H1 (cell line): ENCODE data around the gene MKNK2. TPM values are rescaled to one million over a fixed set of nuclear protein-coding genes. Genes with fewer than 3 reads are reported as not detected.

Source experiments
- CTCF ChIA-PET: fragments of 300-600 bp; sonication (Branson Sonifier 250); formaldehyde crosslinking; loops from one replicate; lab custom pipeline; 2021; ENCODE audit not compliant: partially characterized antibody; lab: Charles Lee
- POLR2A ChIA-PET: fragments of 300-600 bp; sonication (Branson Sonifier 250); formaldehyde crosslinking; loops from one replicate; lab custom pipeline; 2021; ENCODE audit warnings: inconsistent platforms; ENCODE audit not compliant: partially characterized antibody; lab: Charles Lee
- DNase-seq, 2 experiments: peaks; one replicate each; pipeline versions ENCODE4 v3.0.0 to v3.0.0-alpha.2; 2010 to 2022; ENCODE audit warnings: low spot score in 2 of 2, low read depth in 1 of 2, mixed read lengths in 1 of 2
- FAIRE-seq: peaks from 2 replicates; lab custom pipeline; 2011; peaks lifted over from hg19 to GRCh38; lab: Jason Lieb, UNC
- H2AFZ ChIP-seq: 2 replicates; pipeline ENCODE4 v1.8.1; 2012; ENCODE audit warnings: low read length, inconsistent platforms
- H2AK5ac ChIP-seq: 2 replicates; pipeline ENCODE4 v1.6.1; 2013; ENCODE audit warnings: low read depth, low read length
- H2BK120ac ChIP-seq: replicated peaks from 2 replicates; pipeline ENCODE3; 2013; ENCODE audit warnings: low read depth, low read length, inconsistent platforms
- H2BK12ac ChIP-seq: 2 replicates; pipeline ENCODE4 v1.6.1; 2013; ENCODE audit warnings: low read depth, low read length
- H2BK15ac ChIP-seq: 2 replicates; pipeline ENCODE4 v1.6.1; 2013; ENCODE audit warnings: low read length
- H2BK20ac ChIP-seq: 2 replicates; pipeline ENCODE4 v1.6.1; 2013; ENCODE audit warnings: low read length
- H2BK5ac ChIP-seq: 2 replicates; pipeline ENCODE4 v1.6.1; 2013; ENCODE audit warnings: low read depth, low read length
- H3K14ac ChIP-seq: 2 replicates; pipeline ENCODE4 v1.6.1; 2013; ENCODE audit warnings: inconsistent platforms; ENCODE audit not compliant: insufficient read length
- H3K18ac ChIP-seq: 2 replicates; pipeline ENCODE4 v1.6.1; 2013; ENCODE audit warnings: low read length; ENCODE audit errors: extremely low read depth
- H3K23ac ChIP-seq: 2 replicates; pipeline ENCODE4 v1.6.1; 2013; ENCODE audit warnings: inconsistent platforms; ENCODE audit not compliant: insufficient read length
- H3K23me2 ChIP-seq: 2 replicates; pipeline ENCODE4 v1.6.1; 2013; ENCODE audit warnings: low read depth, low read length
- H3K27ac ChIP-seq: 2 replicates; pipeline ENCODE4 v1.6.1; 2011; ENCODE audit warnings: low read depth, low read length, inconsistent platforms
- H3K27me3 ChIP-seq, 4 experiments: replicated peaks in 1 of 4; 1 replicate in 1 of 4; 2 replicates in 3 of 4; pipeline versions ENCODE4 v1.6.1 to v1.8.1; 2011 to 2013; ENCODE audit warnings: low read length in 3 of 4, mild to moderate bottlenecking in 3 of 4, inconsistent platforms in 2 of 4, mixed read lengths in 2 of 4, moderate library complexity in 1 of 4; ENCODE audit not compliant: control insufficient read depth in 3 of 4, insufficient read depth in 3 of 4; ENCODE audit errors: extremely low read depth in 1 of 4
- H3K36me3 ChIP-seq, 4 experiments: 2 replicates each; pipeline versions ENCODE4 v1.6.1 to v1.8.1; 2011 to 2013; ENCODE audit warnings: mild to moderate bottlenecking in 4 of 4, low read length in 3 of 4, moderate library complexity in 2 of 4, control low read depth in 1 of 4, inconsistent platforms in 1 of 4; ENCODE audit not compliant: insufficient read depth in 4 of 4, control insufficient read depth in 2 of 4
- H3K4ac ChIP-seq: replicated peaks from 2 replicates; pipeline ENCODE3; 2013; ENCODE audit warnings: low read length, low read depth, mixed read lengths, inconsistent platforms; ENCODE audit not compliant: insufficient read length
- H3K4me1 ChIP-seq, 4 experiments: replicated peaks in 1 of 4; 1 replicate in 1 of 4; 2 replicates in 3 of 4; pipeline versions ENCODE4 v1.6.1 to v1.8.1; 2011 to 2013; ENCODE audit warnings: low read length in 3 of 4, inconsistent platforms in 2 of 4, mixed read lengths in 1 of 4; ENCODE audit not compliant: insufficient read depth in 4 of 4, control insufficient read depth in 3 of 4
- H3K4me2 ChIP-seq, 2 experiments: 2 replicates each; pipeline versions ENCODE4 v1.6.1 to v1.8.1; 2011 to 2013; ENCODE audit warnings: low read depth in 2 of 2, low read length in 2 of 2, control low read depth in 1 of 2, inconsistent platforms in 1 of 2, mild to moderate bottlenecking in 1 of 2; ENCODE audit not compliant: insufficient read depth in 1 of 2
- H3K4me3 ChIP-seq, 4 experiments: fragments of 200-600, 300-600 bp in 1 of 4; sonication (generic), shearing (Covaris generic), sonication (Bioruptor Twin) in 1 of 4; 2 replicates each; pipeline versions ENCODE4 v1.5.1 to v1.8.1; 2011 to 2016; ENCODE audit warnings: low read length in 4 of 4, low read depth in 3 of 4, control low read depth in 2 of 4, inconsistent platforms in 2 of 4, mild to moderate bottlenecking in 2 of 4, mixed read lengths in 1 of 4, moderate library complexity in 1 of 4; ENCODE audit not compliant: insufficient read depth in 2 of 4; ENCODE audit errors: extremely low read depth in 1 of 4
- H3K56ac ChIP-seq: replicated peaks from 2 replicates; pipeline ENCODE3; 2013; ENCODE audit warnings: low read depth, mild to moderate bottlenecking, mixed read lengths, low read length, inconsistent platforms; ENCODE audit not compliant: insufficient read length
- H3K79me1 ChIP-seq: 2 replicates; pipeline ENCODE4 v1.6.1; 2013; ENCODE audit warnings: low read depth, low read length, control low read depth
- H3K79me2 ChIP-seq, 2 experiments: 2 replicates each; pipeline versions ENCODE4 v1.6.1 to v1.8.1; 2012 to 2013; ENCODE audit warnings: low read length in 2 of 2, mild to moderate bottlenecking in 2 of 2, inconsistent platforms in 1 of 2; ENCODE audit not compliant: insufficient read depth in 2 of 2, control insufficient read depth in 1 of 2
- H3K9ac ChIP-seq, 4 experiments: replicated peaks in 1 of 4; 1 replicate in 1 of 4; 2 replicates in 3 of 4; pipeline versions ENCODE4 v1.6.1 to v1.8.1; 2011 to 2013; ENCODE audit warnings: low read depth in 3 of 4, low read length in 3 of 4, control low read depth in 2 of 4, mild to moderate bottlenecking in 2 of 4, moderate library complexity in 2 of 4, inconsistent platforms in 1 of 4; ENCODE audit errors: extremely low read depth in 1 of 4
- H3K9me3 ChIP-seq, 2 experiments: 2 replicates each; pipeline versions ENCODE4 v1.6.1 to v1.8.1; 2012 to 2013; ENCODE audit warnings: mild to moderate bottlenecking in 2 of 2, moderate library complexity in 2 of 2, control low read depth in 1 of 2, inconsistent platforms in 1 of 2, low read depth in 1 of 2, low read length in 1 of 2, mixed read lengths in 1 of 2; ENCODE audit not compliant: insufficient read depth in 2 of 2
- H4K20me1 ChIP-seq, 2 experiments: replicated peaks in 1 of 2; 2 replicates each; pipeline versions ENCODE3 to v1.8.1; 2011 to 2013; ENCODE audit warnings: inconsistent platforms in 2 of 2, low read length in 2 of 2, mild to moderate bottlenecking in 1 of 2; ENCODE audit not compliant: insufficient read depth in 2 of 2, control insufficient read depth in 1 of 2
- H4K5ac ChIP-seq: 2 replicates; pipeline ENCODE4 v1.6.1; 2013; ENCODE audit warnings: low read length, low read depth, mixed read lengths, inconsistent platforms; ENCODE audit not compliant: insufficient read length
- H4K8ac ChIP-seq: 2 replicates; pipeline ENCODE4 v1.8.0; 2013; ENCODE audit warnings: mild to moderate bottlenecking, moderate library complexity, low read length, inconsistent platforms; ENCODE audit not compliant: insufficient read depth; ENCODE audit errors: extremely low read depth
- H4K91ac ChIP-seq: replicated peaks from 2 replicates; pipeline ENCODE3; 2013; ENCODE audit warnings: low read length, mixed read lengths, inconsistent platforms; ENCODE audit not compliant: insufficient read length
- EZH2 ChIP-seq: fragments of 200-600 bp; sonication (generic); IDR thresholded peaks from 2 replicates; pipeline ENCODE4 v1.7.1; 2012; ENCODE audit warnings: low read depth, mild to moderate bottlenecking, moderate library complexity, low read length, inconsistent platforms; ENCODE audit not compliant: severe bottlenecking
- FOSL1 ChIP-seq: IDR thresholded peaks from 2 replicates; pipeline ENCODE4 v1.6.1; 2011; ENCODE audit warnings: mild to moderate bottlenecking, low read depth, low read length, moderate library complexity; ENCODE audit not compliant: insufficient read depth
- GTF2F1 ChIP-seq: IDR thresholded peaks from 2 replicates; pipeline ENCODE4 v1.6.1; 2012; ENCODE audit warnings: low read depth, low read length, improper control_type of control experiment, borderline replicate concordance
- SAP30 ChIP-seq: fragments of 300-600 bp; sonication (generic); IDR thresholded peaks from 2 replicates; pipeline ENCODE4 v1.7.1; 2012; ENCODE audit warnings: low read length, moderate library complexity, mild to moderate bottlenecking, inconsistent platforms; ENCODE audit not compliant: insufficient read depth, insufficient replicate concordance
- SP2 ChIP-seq: IDR thresholded peaks from 2 replicates; pipeline ENCODE4 v1.6.1; 2012; ENCODE audit warnings: mild to moderate bottlenecking, low read length, inconsistent platforms
- SRF ChIP-seq: IDR thresholded peaks from 2 replicates; pipeline ENCODE4 v1.6.1; 2011; ENCODE audit warnings: mild to moderate bottlenecking, low read depth, low read length, moderate library complexity
- TBP ChIP-seq: IDR thresholded peaks from 2 replicates; pipeline ENCODE4 v1.6.1; 2011; ENCODE audit warnings: low read depth, low read length, improper control_type of control experiment
- TCF12 ChIP-seq: IDR thresholded peaks from 2 replicates; pipeline ENCODE4 v1.6.1; 2011; ENCODE audit warnings: low read depth, mild to moderate bottlenecking, low read length
- TEAD4 ChIP-seq: IDR thresholded peaks from 2 replicates; pipeline ENCODE4 v1.6.1; 2012; ENCODE audit warnings: low read depth, low read length, inconsistent platforms, mixed read lengths
- WGBS, 2 experiments: shearing (Covaris generic) in 1 of 2; methylation state at CpG; one replicate each; pipeline versions ENCODE4 v1.1.6 to v1.1.7; 2013 to 2015; ENCODE audit warnings: low lambda C conversion rate in 2 of 2, mixed read lengths in 2 of 2, inconsistent platforms in 1 of 2, low coverage in 1 of 2, missing lambda C conversion rate in 1 of 2; ENCODE audit not compliant: insufficient replicate concordance in 2 of 2, insufficient coverage in 1 of 2, insufficient read length in 1 of 2; ENCODE audit errors: extremely low coverage in 1 of 2, missing lambda C conversion rate in 1 of 2; 5-methylcytosine and 5-hydroxymethylcytosine counted together
- polyA plus RNA-seq, 7 experiments: library from polyadenylated mRNA; depleted of rRNA in 3 of 7; stranded (reverse) in 5 of 7; unstranded in 2 of 7; fragments of >200 nt in 5 of 7; fragments of 200-250 nt in 2 of 7; gene quantifications; 1 replicate in 5 of 7; 2 replicates in 1 of 7; 4 replicates in 1 of 7; pipeline versions ENCODE4 v1.2.1 to v1.2.3, GENCODE V29; 2011 to 2013; ENCODE audit warnings: missing spikeins in 2 of 7, mixed read lengths in 2 of 7
- total RNA-seq: library from RNA; stranded (reverse); fragmentation: NEBNext Ultra II Directional; extraction: Animal tissue kit (Norgen Biotek cat#: 25700); gene quantifications from 2 replicates; pipeline ENCODE4 v1.2.1, GENCODE V29; 2021
- TF ChIP-seq, protein P1 (sequence below): IDR thresholded peaks from 2 replicates; pipeline ENCODE4 v1.6.1; 2012; ENCODE audit warnings: low read length, inconsistent platforms
- TF ChIP-seq, protein P2 (sequence below): IDR thresholded peaks from 2 replicates; pipeline ENCODE4 v1.6.1; 2011; ENCODE audit warnings: low read depth, mild to moderate bottlenecking, low read length; ENCODE audit not compliant: insufficient read depth

MKNK2 gene
- total and polyA plus RNA-seq, 2 of the 8 experiments (the other 6 are each of a cell fraction or from before 2014, with no cell fraction given), result 163 to 166 TPM

DNA sequence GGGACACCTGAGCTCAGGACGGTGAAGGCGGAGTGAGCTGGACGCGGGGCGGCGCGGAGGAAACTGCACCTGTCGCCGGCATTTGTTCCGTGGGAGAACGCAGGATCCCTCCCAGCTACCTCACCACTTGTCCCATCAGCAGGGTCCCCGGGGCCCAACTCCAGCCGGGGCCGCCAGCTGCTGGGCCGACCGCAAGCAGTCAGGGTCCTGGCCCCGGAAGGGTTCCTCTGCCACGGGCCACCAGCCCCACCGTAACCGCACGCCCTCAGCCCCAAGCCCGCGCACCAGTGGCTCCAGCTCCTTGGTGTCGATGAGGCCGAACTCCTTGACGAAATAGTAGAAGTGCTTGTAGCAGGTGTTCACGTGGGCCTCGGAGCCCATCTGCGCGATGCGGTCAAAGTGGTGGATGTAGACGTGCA is 25.5 kb upstream of the MKNK2 start:
- WGBS, 2 experiments, result 96% methylated on average over 32 of the region's 32 CpGs; no CpG with 5 or more reads in 1 of the 2 experiments
- H3K4me3 ChIP-seq, result no peak overlapping the region
- H2BK15ac ChIP-seq, result no peak overlapping the region

More for the DNA sequence above, 25.5 kb upstream of the MKNK2 start:
- H2BK20ac ChIP-seq, result no peak overlapping the region
- no peaks in the 10 kb centered on the region for H4K20me1 ChIP-seq
- H3K27ac ChIP-seq, result no peak overlapping the region
- CTCF ChIA-PET, result interaction anchor here (0.6 to 1.4 kb wide), 5 partner anchors 9 to 178 kb away, joined by 3 to 4 read pairs (median 3); partner anchors contain the start of gene MOB3A
- no peak overlapping the region for H2BK120ac ChIP-seq
- no peak overlapping the region for H2AFZ ChIP-seq
- no peak overlapping the region for H3K14ac ChIP-seq
- H3K4me1 ChIP-seq, result no peaks in the 10 kb centered on the region
- no peak overlapping the region for H3K18ac ChIP-seq
- H4K8ac ChIP-seq, result no peak overlapping the region
- no peaks in the 10 kb centered on the region for H3K79me1 ChIP-seq
- TF ChIP-seq TEAD4, result no peak
- no peak for TF ChIP-seq SAP30
- no peak for TF ChIP-seq SRF
- TF ChIP-seq EZH2, result no peak
- TF ChIP-seq TBP, result no peak
- no peak for TF ChIP-seq SP2
- no peak for TF ChIP-seq GTF2F1
- TF ChIP-seq TCF12, result no peak
- TF ChIP-seq FOSL1, result no peak
- TF ChIP-seq, protein P1, sequence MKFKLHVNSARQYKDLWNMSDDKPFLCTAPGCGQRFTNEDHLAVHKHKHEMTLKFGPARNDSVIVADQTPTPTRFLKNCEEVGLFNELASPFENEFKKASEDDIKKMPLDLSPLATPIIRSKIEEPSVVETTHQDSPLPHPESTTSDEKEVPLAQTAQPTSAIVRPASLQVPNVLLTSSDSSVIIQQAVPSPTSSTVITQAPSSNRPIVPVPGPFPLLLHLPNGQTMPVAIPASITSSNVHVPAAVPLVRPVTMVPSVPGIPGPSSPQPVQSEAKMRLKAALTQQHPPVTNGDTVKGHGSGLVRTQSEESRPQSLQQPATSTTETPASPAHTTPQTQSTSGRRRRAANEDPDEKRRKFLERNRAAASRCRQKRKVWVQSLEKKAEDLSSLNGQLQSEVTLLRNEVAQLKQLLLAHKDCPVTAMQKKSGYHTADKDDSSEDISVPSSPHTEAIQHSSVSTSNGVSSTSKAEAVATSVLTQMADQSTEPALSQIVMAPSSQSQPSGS, result no peak
- TF ChIP-seq, protein P2, sequence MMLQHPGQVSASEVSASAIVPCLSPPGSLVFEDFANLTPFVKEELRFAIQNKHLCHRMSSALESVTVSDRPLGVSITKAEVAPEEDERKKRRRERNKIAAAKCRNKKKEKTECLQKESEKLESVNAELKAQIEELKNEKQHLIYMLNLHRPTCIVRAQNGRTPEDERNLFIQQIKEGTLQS, result no peak
- no peak overlapping the region for H3K23ac ChIP-seq
- POLR2A ChIA-PET, result interaction anchor here (0.9 to 1.6 kb wide), 2 partner anchors 25 to 44 kb away, joined by 3 to 4 read pairs; no protein-coding TSS in a partner anchor
- no peaks in the 10 kb centered on the region for H3K9me3 ChIP-seq
- FAIRE-seq, result no peak
- no peak overlapping the region for H4K5ac ChIP-seq
- no peak overlapping the region for H3K56ac ChIP-seq
- H2BK5ac ChIP-seq, result no peak overlapping the region
- no peak overlapping the region for H3K4me2 ChIP-seq
- no peak overlapping the region for H3K9ac ChIP-seq
- H3K27me3 ChIP-seq, result no peaks in the 10 kb centered on the region
- no peak for DNase-seq
- H2BK12ac ChIP-seq, result no peak overlapping the region
- H3K23me2 ChIP-seq, result no peaks in the 10 kb centered on the region
- no peak overlapping the region for H3K4ac ChIP-seq
- H3K79me2 ChIP-seq, result no peaks in the 10 kb centered on the region
- H3K36me3 ChIP-seq, result peaks cover 0 to 3% (median 0%) of the 10 kb centered on the region in 4 experiments; a peak in 3 of 8 replicates
- H2AK5ac ChIP-seq, result no peak overlapping the region
- no peak overlapping the region for H4K91ac ChIP-seq
